Lower leg skin (tissue), 4 donors: Measurements from ENCODE around the gene ZNF205. TPM values are rescaled to one million over a fixed set of nuclear protein-coding genes. Genes with fewer than 3 reads are reported as not detected.

Experiments used
- DNase-seq, 2 donors: peaks; one replicate each; pipeline ENCODE4 v3.0.0-alpha.2; 2019; ENCODE audit warnings: low spot score in 2 of 2
- H3K4me3 ChIP-seq: fragments of 200-600 bp; sonication (generic); 2 replicates; pipeline ENCODE4 v1.5.1; 2017; ENCODE audit warnings: mild to moderate bottlenecking, low read depth; ENCODE audit not compliant: poor library complexity, severe bottlenecking
- POLR2A ChIP-seq, 2 donors: fragments of 450-650 bp; IDR thresholded peaks; one replicate each; pipeline ENCODE4 v1.6.1; 2016 to 2017; ENCODE audit warnings: antibody characterized with exemption in 2 of 2, mild to moderate bottlenecking in 1 of 2, moderate library complexity in 1 of 2
- WGBS, 2 donors: methylation state at CpG; one replicate each; pipeline ENCODE4 v1.1.5; 2018; 5-methylcytosine and 5-hydroxymethylcytosine counted together
- intact Hi-C: fragments of 100-400 bp; cut with DNase I; formaldehyde crosslinking; loops from one replicate; pipeline ENCODE4 v1.15.0; 2023; ENCODE audit warnings: low total_unique reads
- total RNA-seq, 4 donors: library from RNA; depleted of rRNA; stranded (reverse); fragments of >200 nt; gene quantifications; one replicate each; pipeline ENCODE4 v1.1.0, GENCODE V29; 2016
- TF ChIP-seq, protein P1 (sequence below), 3 donors: fragments of 450-650 bp; IDR thresholded peaks; one replicate each; pipeline ENCODE4 v1.5.1; 2016; ENCODE audit warnings: antibody characterized with exemption in 3 of 3, mild to moderate bottlenecking in 3 of 3, moderate library complexity in 2 of 3

The ZNF205 gene
- total RNA-seq, 4 donors from 2014 or later, result 15.1 to 25.3 (median 18.5) TPM

DNA sequence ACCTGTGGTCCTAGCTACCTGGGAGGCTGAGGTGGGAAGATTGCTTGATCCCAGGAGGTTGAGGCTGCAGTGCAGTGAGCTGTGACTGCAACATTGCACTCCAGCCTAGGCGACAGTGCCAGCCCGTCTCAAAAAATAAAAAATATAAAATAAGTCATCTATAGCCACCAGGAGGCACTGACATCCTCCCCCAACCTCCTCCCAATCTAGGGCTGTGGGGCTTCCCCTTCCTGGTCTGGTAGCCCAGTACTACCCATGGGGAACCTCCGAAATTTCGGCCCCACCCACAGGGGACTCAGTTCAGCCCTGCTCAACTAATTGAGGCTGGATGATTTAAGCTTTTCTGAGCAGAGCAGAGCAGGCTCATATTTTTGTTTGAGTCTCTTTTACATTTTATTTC lies 16.5 kb upstream of the ZNF205 start:
- 12 to 21% methylated on average over 4 of the region's 4 CpGs for WGBS, 2 donors
- intact Hi-C loops, result no loop called here
- H3K4me3 ChIP-seq, result no peak overlapping the region
- no peak for TF ChIP-seq POLR2A (IDR thresholded peaks at IDR 0.05)
- TF ChIP-seq, protein P1, sequence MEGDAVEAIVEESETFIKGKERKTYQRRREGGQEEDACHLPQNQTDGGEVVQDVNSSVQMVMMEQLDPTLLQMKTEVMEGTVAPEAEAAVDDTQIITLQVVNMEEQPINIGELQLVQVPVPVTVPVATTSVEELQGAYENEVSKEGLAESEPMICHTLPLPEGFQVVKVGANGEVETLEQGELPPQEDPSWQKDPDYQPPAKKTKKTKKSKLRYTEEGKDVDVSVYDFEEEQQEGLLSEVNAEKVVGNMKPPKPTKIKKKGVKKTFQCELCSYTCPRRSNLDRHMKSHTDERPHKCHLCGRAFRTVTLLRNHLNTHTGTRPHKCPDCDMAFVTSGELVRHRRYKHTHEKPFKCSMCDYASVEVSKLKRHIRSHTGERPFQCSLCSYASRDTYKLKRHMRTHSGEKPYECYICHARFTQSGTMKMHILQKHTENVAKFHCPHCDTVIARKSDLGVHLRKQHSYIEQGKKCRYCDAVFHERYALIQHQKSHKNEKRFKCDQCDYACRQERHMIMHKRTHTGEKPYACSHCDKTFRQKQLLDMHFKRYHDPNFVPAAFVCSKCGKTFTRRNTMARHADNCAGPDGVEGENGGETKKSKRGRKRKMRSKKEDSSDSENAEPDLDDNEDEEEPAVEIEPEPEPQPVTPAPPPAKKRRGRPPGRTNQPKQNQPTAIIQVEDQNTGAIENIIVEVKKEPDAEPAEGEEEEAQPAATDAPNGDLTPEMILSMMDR (IDR thresholded peaks at IDR 0.05), result no peak
- no peak for DNase-seq

DNA sequence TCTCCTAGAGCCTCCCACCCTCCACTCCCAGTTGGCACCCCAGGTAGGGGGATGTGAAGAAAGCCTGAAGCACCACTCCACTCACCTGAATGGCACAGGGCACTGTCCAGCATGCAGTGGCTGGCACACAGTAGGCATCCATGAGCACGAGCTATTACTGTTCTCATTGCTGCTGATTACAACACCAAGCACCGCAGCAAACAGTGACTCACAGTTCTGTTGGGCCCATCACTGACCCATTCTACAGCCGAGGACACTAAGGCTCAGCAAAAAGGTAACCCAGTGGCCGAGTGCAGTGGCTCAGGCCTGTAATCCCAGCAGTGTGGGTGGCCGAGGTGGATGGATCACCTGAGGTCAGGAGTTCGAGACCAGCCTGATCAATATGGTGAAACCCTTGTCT lies 16.0 kb upstream of the ZNF205 start:
- WGBS, 2 donors, result 85 to 88% methylated on average over 6 of the region's 6 CpGs
- H3K4me3 ChIP-seq, result no peak overlapping the region
- TF ChIP-seq POLR2A (IDR thresholded peaks at IDR 0.05), result no peak
- TF ChIP-seq, protein P1 (IDR thresholded peaks at IDR 0.05), result no peak
- DNase-seq, result no peak
- intact Hi-C loops, result no loop called here

DNA sequence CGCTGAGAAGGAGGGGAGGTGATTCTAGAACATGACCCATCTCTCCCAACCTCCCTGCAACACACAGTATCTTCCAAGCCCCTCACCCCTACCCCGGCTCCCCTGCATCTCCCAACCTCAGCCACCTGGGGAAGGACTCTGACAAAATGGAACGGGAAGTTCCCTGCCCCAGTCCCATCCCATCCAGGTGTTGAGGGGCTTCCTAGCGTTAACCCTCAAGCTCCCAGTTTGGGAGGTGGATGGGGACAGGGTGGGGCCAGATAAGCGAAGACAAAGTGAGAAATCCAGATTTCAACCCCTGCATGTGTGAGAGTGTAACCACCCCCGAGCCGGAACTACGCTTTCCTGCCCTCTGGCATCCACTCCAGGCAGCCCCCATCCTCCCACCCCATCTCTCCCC lies 15.1 kb upstream of the ZNF205 start:
- 58 to 65% methylated on average over 8 of the region's 8 CpGs for WGBS, 2 donors
- DNase-seq, result no peak
- TF ChIP-seq POLR2A (IDR thresholded peaks at IDR 0.05), result no peak
- TF ChIP-seq, protein P1 (IDR thresholded peaks at IDR 0.05), result no peak
- no peak overlapping the region for H3K4me3 ChIP-seq
- intact Hi-C loops, result no loop called here

DNA sequence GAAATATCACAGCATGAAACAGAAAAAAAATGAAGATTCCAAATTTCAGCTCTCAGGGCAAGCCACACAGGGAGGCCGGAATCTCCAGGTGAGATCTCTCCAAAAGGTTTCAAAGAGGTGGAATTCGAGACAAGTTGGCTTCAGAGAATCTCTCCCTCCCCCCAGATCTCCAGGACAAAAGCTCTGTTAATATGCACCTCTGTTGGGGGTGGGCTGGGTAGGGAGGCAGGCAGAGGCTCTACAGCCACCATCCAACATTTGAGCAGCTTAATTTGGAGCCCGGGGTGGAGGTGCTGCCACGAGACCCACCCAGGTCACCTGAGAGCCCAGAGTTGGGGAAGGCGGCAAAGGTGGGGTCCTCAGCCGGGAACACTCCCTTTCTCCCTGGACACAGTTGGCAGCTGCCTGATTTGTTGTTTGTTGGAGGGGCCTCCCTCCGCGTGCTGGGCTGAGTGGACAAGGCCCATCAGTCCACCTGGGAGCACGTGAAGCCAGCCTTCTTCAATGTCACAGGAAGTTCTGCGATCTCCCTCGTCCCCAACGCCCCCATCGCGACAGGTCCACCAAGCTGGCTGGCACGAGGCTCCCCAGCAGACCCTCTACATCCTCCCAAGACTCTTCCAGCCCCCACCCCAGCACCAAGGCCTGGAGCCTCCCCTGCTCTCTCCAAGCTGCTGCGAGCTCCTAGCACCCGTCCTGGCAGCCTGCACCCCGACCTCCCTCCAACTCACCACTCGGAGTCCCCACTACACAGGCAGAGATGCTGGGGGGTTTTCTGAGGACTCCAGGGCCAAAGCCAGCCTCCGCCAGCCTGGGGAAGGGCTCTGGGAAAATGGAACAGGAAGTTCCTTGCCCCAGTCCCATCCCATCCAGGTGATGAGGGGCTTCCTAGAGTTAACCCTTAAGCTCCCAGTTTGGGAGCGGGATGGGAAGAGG lies 13.7 kb upstream of the ZNF205 start, which contains the start of gene ZSCAN10:
ZSCAN10 (minus strand) TSS at position 836 of the 936 bp plus-strand sequence. CDS start 6,357 bp downstream, outside the sequence.
- 63 to 68% methylated on average over 21 of the region's 21 CpGs for WGBS, 2 donors
- no peak for TF ChIP-seq POLR2A (IDR thresholded peaks at IDR 0.05)
- TF ChIP-seq, protein P1 (IDR thresholded peaks at IDR 0.05), result no peak
- no peak within 1 kb of the TSS for H3K4me3 ChIP-seq
- DNase-seq, result no peak
- intact Hi-C loops, result no loop called here

DNA sequence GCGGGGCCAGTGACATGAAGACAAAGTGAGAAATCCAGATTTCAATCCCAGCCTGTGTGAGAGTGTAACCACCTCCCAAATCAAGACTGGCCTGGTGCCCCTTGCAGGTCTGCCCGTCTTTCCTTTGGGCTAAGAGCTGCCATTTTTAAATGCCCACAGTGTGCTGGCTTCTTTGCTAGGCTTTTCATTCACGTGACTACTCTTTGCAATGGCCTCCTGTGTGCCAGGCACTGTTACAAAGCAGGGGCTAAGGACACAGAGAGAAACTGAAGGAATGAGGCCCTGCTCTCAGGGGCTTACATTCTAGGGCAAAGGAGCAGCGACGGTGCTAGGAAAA lies 13.0 kb upstream of the ZNF205 start:
- no peak for DNase-seq
- H3K4me3 ChIP-seq, result no peak overlapping the region
- intact Hi-C loops, result no loop called here
- 73% methylated on average over 5 of the region's 5 CpGs for WGBS, 2 donors
- TF ChIP-seq POLR2A (IDR thresholded peaks at IDR 0.05), result no peak
- TF ChIP-seq, protein P1 (IDR thresholded peaks at IDR 0.05), result no peak
